ENCODE data around the gene DHRS4.

GRCh38 chr14:23951590-23952201, 1.9 kb upstream of the DHRS4 start:
- TF ChIP-seq EZH2phosphoT487 (IDR thresholded peaks at IDR 0.05; ENCODE audit: borderline replicate concordance, low read depth, low read length), result no peak
- TF ChIP-seq CTCF (conservative IDR thresholded peaks at IDR 0.05; ENCODE audit: low read length), result 0 out of 2 replicates have a peak, but pooled peaks have one; percentile 13
